Uterus (tissue), 2 donors: ENCODE results near the gene SERPINF2.

Experiments
- CTCF ChIP-seq, 4 experiments: fragments of 200-600 bp in 2 of 4; fragments of 450-650 bp in 2 of 4; sonication (generic) in 2 of 4; IDR thresholded peaks; one replicate each; pipeline ENCODE4 v1.5.1; 2016 to 2019; ENCODE audit warnings: antibody characterized with exemption in 4 of 4, mild to moderate bottlenecking in 2 of 4, moderate library complexity in 1 of 4
- POLR2A ChIP-seq, 2 donors: fragments of 450-650 bp; IDR thresholded peaks; one replicate each; pipeline ENCODE4 v1.6.1; 2016; ENCODE audit warnings: antibody characterized with exemption in 2 of 2, mild to moderate bottlenecking in 1 of 2, moderate library complexity in 1 of 2

DNA sequence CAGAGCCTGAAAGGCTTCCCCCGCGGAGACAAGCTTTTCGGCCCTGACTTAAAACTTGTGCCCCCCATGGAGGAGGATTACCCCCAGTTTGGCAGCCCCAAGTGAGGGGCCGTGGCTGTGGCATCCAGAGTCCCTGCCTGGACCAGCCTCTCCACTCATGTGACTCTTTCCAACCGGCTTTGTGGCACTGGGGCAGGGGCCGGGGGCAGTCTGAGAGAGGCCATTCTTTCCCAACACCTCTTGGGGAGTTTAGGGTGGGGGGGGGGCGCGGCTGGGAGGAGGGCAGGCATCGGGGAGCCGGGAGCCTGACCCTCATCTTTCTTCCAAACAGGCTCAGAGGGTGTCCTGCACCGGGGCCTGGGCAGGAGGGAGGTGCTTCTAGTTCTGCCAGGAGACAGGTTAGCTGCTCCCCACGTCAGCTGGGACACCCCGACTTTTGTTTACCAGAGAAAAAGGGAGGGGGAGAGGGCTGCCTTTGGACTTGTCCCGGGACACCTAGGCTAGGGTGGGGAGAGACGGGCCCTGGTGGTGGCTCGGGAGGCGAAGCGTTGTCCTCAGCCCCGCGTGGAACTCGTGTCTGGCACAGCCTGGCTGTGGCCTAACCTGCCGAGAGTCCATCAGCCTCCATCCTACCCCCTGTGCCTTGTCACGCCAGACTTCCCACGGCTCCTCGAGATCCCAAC, 11.9 kb downstream of the SERPINF2 start:
- TF ChIP-seq CTCF (IDR thresholded peaks at IDR 0.05): no peak
- no peak for TF ChIP-seq POLR2A (IDR thresholded peaks at IDR 0.05)
